HT1080 (cell line): ENCODE data around the gene PALM. TPM values are rescaled to one million over a fixed set of nuclear protein-coding genes. Genes with fewer than 3 reads are reported as not detected.
"Not testable (repeated sequence)": the region's sequence is repeated elsewhere in the genome, so short reads cannot be mapped to it uniquely, and the experiment has no call there.

Source experiments
- DNase-seq: peaks from one replicate; pipeline ENCODE4 v3.0.0-alpha.2; 2015; ENCODE audit warnings: low read depth
- total RNA-seq: library from RNA; depleted of rRNA; stranded (reverse); fragments of >200 nt; shearing (Covaris generic); gene quantifications from 2 replicates; pipeline ENCODE4 v1.2.3, GENCODE V29; 2014

Gene PALM
- total RNA-seq, 1 experiment from 2014 or later: not detected

- no peak for DNase-seq
These were observed 21.4 kb downstream of the PALM start for GRCh38 chr19:729965-730668.

GRCh38 chr19:731000-731399, 22.3 kb downstream of the PALM start:
- no peak for DNase-seq

GRCh38 chr19:732148-733069, 23.7 kb downstream of the PALM start:
- DNase-seq: no peak

GRCh38 chr19:734716-735115, 26.0 kb downstream of the PALM start:
- DNase-seq: no peak

- no peak for DNase-seq
These were observed 27.4 kb downstream of the PALM start for GRCh38 chr19:736125-736524.

GRCh38 chr19:737591-738093, 28.9 kb downstream of the PALM start:
- DNase-seq: no peak

GRCh38 chr19:738509-739128, 29.9 kb downstream of the PALM start:
- DNase-seq: no peak

GRCh38 chr19:739998-740715, 31.4 kb downstream of the PALM start:
- no peak for DNase-seq

GRCh38 chr19:740816-741505, 32.2 kb downstream of the PALM start:
- not testable (repeated sequence) for DNase-seq

GRCh38 chr19:741506-742131, 32.9 kb downstream of the PALM start:
- DNase-seq: peak; percentile 20

- no peak for DNase-seq
These were observed 33.9 kb downstream of the PALM start for GRCh38 chr19:742540-743075.

- DNase-seq: no peak
These were observed 34.5 kb downstream of the PALM start for GRCh38 chr19:743168-743687.

- DNase-seq: not testable (repeated sequence)
These were observed 36.4 kb downstream of the PALM start for GRCh38 chr19:745138-745537.

- no peak for DNase-seq
These were observed 37.6 kb downstream of the PALM start for GRCh38 chr19:746208-746819.

- DNase-seq: no peak
These were observed 38.2 kb downstream of the PALM start for GRCh38 chr19:746956-747355.

GRCh38 chr19:747432-748273, 38.9 kb downstream of the PALM start:
- no peak for DNase-seq

- no peak for DNase-seq
These were observed 39.5 kb downstream of the PALM start for GRCh38 chr19:748274-748598.

- no peak for DNase-seq
These were observed 41.1 kb downstream of the PALM start for GRCh38 chr19:749811-750210.
